KMS-11 (cell line): ENCODE results near the gene TBX21.
"Not testable (repeated sequence)": the region's sequence is repeated elsewhere in the genome, so short reads cannot be mapped to it uniquely, and the experiment has no call there.

Experiments used
- H2AFZ ChIP-seq: fragments of 200-600 bp; sonication (generic); 2 replicates; pipeline ENCODE4 v1.6.1; 2016; ENCODE audit warnings: antibody characterized with exemption, mixed run types, low read depth
- H3K27ac ChIP-seq: fragments of 200-600 bp; sonication (generic); 2 replicates; pipeline ENCODE4 v1.6.1; 2016; ENCODE audit warnings: mild to moderate bottlenecking, mixed run types
- H3K27me3 ChIP-seq: fragments of 200-600 bp; sonication (generic); 2 replicates; pipeline ENCODE4 v1.6.1; 2017; ENCODE audit warnings: mild to moderate bottlenecking, low read depth, mixed run types, moderate library complexity; ENCODE audit not compliant: insufficient read depth
- H3K36me3 ChIP-seq: fragments of 200-600 bp; sonication (generic); 2 replicates; pipeline ENCODE4 v1.6.1; 2017; ENCODE audit warnings: mild to moderate bottlenecking, mixed run types; ENCODE audit not compliant: insufficient read depth
- H3K4me1 ChIP-seq: fragments of 200-600 bp; sonication (generic); 2 replicates; pipeline ENCODE4 v1.6.1; 2016; ENCODE audit warnings: mild to moderate bottlenecking, low read depth, mixed run types; ENCODE audit not compliant: poor library complexity, severe bottlenecking
- H3K4me2 ChIP-seq: fragments of 200-600 bp; sonication (generic); 2 replicates; pipeline ENCODE4 v1.7.0; 2016; ENCODE audit warnings: mild to moderate bottlenecking, mixed run types
- H3K4me3 ChIP-seq: fragments of 200-600 bp; sonication (generic); IDR thresholded peaks from 2 replicates; pipeline ENCODE4 v1.6.1; 2017; ENCODE audit warnings: low read depth, low read length, mixed read lengths; ENCODE audit not compliant: insufficient read depth
- H3K79me2 ChIP-seq: fragments of 200-600 bp; sonication (generic); 2 replicates; pipeline ENCODE4 v1.6.1; 2016; ENCODE audit warnings: low read depth, mixed run types; ENCODE audit not compliant: insufficient read depth
- H3K9ac ChIP-seq: fragments of 200-600 bp; sonication (generic); 2 replicates; pipeline ENCODE4 v1.6.1; 2016; ENCODE audit warnings: mild to moderate bottlenecking, mixed run types
- H4K20me1 ChIP-seq: fragments of 200-600 bp; sonication (generic); 2 replicates; pipeline ENCODE4 v1.6.1; 2016; ENCODE audit warnings: mild to moderate bottlenecking, mixed run types; ENCODE audit not compliant: insufficient read depth
- TF ChIP-seq, protein P1 (sequence below): fragments of 200-600 bp; sonication (generic); conservative IDR thresholded peaks from 2 replicates; pipeline ENCODE4 v1.6.1; 2017; ENCODE audit warnings: low read depth, mild to moderate bottlenecking, antibody characterized with exemption, low read length, moderate library complexity, mixed read lengths

TBX21 gene

DNA sequence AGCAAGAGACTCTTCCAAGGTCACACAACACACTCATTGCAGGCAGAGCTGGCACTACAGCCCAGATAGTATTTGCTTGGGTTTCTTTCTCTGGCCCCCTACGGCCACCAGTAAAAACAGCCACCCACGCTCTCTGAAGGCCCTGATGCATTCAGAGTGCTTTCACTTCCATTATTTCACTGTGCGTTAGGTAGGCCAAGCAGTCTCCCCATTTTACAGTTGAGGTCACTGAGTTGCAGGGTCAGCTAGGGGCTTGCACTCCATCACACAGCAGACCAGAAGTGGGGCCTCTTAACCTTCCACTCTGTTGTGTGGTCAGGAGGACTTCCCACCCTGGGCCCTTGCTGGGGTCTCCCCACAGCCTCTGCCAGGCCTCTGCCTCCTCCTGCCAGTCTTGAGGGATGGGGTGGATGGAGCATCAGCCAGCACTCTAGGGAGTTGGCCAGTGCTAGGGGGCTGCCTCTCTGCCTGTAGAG is 2.5 kb downstream of the TBX21 start:
- Histone ChIP-seq H3K79me2 (no peaks in the 10 kb centered on the region), H3K27ac (no peak overlapping the region), H3K4me3 (no peak overlapping the region), H3K36me3 (no peaks in the 10 kb centered on the region), H4K20me1 (no peaks in the 10 kb centered on the region), H3K4me1 (no peaks in the 10 kb centered on the region), H3K4me2 (no peak overlapping the region), H3K27me3 (peaks cover 3% of the 10 kb centered on the region; the same call in 1 of the 2 replicates), H2AFZ (no peak overlapping the region), H3K9ac (no peak overlapping the region)
- TF ChIP-seq, protein P1, sequence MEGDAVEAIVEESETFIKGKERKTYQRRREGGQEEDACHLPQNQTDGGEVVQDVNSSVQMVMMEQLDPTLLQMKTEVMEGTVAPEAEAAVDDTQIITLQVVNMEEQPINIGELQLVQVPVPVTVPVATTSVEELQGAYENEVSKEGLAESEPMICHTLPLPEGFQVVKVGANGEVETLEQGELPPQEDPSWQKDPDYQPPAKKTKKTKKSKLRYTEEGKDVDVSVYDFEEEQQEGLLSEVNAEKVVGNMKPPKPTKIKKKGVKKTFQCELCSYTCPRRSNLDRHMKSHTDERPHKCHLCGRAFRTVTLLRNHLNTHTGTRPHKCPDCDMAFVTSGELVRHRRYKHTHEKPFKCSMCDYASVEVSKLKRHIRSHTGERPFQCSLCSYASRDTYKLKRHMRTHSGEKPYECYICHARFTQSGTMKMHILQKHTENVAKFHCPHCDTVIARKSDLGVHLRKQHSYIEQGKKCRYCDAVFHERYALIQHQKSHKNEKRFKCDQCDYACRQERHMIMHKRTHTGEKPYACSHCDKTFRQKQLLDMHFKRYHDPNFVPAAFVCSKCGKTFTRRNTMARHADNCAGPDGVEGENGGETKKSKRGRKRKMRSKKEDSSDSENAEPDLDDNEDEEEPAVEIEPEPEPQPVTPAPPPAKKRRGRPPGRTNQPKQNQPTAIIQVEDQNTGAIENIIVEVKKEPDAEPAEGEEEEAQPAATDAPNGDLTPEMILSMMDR = no peak

DNA sequence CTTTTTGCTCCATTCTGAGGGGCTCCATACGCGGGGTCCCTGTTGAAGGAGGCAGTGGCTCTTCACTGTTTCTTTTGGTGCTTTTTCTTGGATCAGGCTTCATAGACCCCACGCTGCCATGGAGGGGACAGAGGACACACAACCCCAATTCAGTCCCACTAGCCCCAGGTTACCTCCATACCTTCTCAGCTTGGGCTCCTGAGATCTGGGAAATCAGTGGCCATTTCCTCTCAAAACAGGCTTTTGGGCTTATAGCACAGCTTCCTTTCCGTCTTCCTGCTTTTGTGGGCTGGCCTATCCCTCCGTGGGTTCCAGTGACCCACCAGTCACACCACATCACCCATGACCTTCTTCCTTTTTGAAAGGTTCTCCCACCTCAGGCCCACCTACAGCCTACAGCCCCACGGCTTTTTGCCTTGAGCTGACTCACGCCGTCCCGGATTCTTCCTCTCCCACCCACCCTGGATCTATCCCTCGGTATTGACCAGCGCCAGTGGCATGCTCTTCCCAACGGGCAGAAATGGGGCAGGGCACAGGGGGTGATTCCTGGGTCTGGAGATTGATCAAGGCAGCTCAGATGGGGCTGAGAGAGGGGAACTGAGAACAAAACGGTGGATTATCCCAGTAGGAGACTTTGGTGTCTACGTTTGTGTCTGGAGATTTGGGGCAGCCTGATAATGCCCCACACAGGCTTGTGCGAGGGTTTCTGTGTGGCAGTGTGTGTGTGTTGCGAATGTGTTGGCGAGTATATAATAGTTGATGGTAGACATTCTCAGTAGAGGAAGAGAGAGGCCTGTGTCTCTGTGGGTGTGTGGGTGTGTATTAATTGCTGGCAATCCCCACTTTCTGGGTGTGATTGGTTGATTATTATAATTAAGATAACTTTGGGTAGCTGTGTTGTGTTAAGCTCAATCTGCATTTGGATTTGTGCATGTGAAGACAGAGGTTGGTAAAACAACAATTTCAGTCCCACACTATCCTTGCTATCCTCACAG is 3.8 kb downstream of the TBX21 start:
- H3K9ac ChIP-seq = no peak overlapping the region
- no peaks in the 10 kb centered on the region for H3K4me1 ChIP-seq
- no peaks in the 10 kb centered on the region for H3K36me3 ChIP-seq

DNA sequence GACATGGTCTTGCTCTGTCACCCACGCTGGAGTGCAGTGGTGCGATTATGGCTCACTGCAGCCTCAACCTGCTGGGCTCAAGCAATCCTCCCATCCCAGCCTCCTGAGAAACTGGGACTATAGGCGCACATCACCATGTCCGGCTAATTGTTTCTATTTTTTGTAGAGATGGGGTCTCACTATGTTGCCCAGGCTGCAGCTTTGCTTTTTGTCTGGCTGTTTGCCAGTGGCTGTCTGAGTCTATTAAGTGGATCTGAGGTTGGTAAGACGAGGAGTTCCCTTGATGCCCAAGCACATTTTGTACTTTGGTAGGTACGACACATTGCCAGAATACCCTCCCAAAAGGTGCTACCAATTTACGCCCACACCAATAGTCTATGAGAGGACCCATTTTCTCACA is 5.1 kb downstream of the TBX21 start:
- Histone ChIP-seq H3K9ac (no peak overlapping the region), H3K79me2 (no peaks in the 10 kb centered on the region), H3K4me3 (no peak overlapping the region), H4K20me1 (no peaks in the 10 kb centered on the region), H2AFZ (no peak overlapping the region), H3K36me3 (no peaks in the 10 kb centered on the region), H3K27ac (no peak overlapping the region), H3K4me1 (no peaks in the 10 kb centered on the region), H3K27me3 (no peaks in the 10 kb centered on the region; the same call in 1 of the 2 replicates), H3K4me2 (no peak overlapping the region)
- TF ChIP-seq, protein P1 = no peak

More for the DNA sequence above, 3.8 kb downstream of the TBX21 start:
- no peak overlapping the region for H3K4me2 ChIP-seq
- no peak overlapping the region for H3K4me3 ChIP-seq
- no peaks in the 10 kb centered on the region for H3K79me2 ChIP-seq
- H3K27ac ChIP-seq = no peak overlapping the region
- H3K27me3 ChIP-seq = peaks cover 2% of the 10 kb centered on the region; the same call in 1 of the 2 replicates
- TF ChIP-seq, protein P1 = no peak
- no peaks in the 10 kb centered on the region for H4K20me1 ChIP-seq
- no peak overlapping the region for H2AFZ ChIP-seq

DNA sequence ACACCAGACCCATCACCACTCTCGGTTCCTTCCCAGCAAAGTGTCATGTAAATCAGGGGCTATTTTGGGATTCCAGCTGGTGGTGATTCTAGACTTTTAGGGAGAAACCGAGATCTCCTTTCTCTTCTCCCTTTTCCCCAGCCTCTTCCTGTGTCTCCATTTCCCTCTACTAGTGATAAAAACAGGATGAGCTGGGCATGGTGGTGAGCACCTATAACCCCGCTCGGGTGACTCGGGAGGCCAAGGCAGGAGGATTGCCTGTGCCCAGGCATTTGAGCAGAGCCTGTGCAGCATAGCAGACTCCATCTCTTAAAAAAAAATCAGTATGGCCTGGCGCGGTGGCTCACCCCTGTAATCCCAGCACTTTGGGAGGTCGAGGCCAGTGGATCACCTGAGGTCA is 6.1 kb downstream of the TBX21 start:
- TF ChIP-seq, protein P1 = no peak
- no peak overlapping the region for H3K27ac ChIP-seq
- no peak overlapping the region for H3K4me3 ChIP-seq
- H3K27me3 ChIP-seq = peaks cover under 1% of the 10 kb centered on the region; the same call in 1 of the 2 replicates
- no peaks in the 10 kb centered on the region for H3K4me1 ChIP-seq
- no peak overlapping the region for H3K9ac ChIP-seq
- no peaks in the 10 kb centered on the region for H4K20me1 ChIP-seq
- no peak overlapping the region for H3K4me2 ChIP-seq
- no peaks in the 10 kb centered on the region for H3K36me3 ChIP-seq
- no peak overlapping the region for H2AFZ ChIP-seq
- no peaks in the 10 kb centered on the region for H3K79me2 ChIP-seq

DNA sequence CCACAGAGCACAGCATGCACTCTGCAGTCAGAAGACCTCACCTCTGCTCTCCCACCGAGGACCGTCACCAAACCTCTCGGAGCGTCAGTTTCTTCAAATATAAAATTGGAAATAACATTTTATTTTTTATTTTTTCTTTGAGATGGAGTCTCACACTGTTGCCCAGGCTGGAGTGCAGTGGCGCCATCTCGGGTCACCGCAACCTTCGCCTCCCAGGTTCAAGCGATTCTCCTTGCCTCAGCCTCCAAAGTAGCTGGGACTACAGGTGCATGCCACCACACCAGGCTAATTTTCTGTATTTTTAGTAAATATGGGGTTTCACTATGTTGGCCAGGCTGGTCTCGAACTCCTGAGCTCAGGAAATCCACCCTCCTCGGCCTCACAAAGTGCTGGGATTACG is 6.9 kb downstream of the TBX21 start:
- not testable (repeated sequence) for H4K20me1 ChIP-seq, H3K4me3 ChIP-seq, H3K4me2 ChIP-seq, H2AFZ ChIP-seq, H3K4me1 ChIP-seq, H3K27me3 ChIP-seq, H3K9ac ChIP-seq, H3K36me3 ChIP-seq, H3K79me2 ChIP-seq, H3K27ac ChIP-seq
